GM19324 (cell line): Measurements from ENCODE around the gene NLE1.
"Not testable (repeated sequence)": the region's sequence is repeated elsewhere in the genome, so short reads cannot be mapped to it uniquely, and the experiment has no call there.

ENCODE experiments used
- ATAC-seq: cut with Tn5 transposase; IDR thresholded peaks from one replicate; pipeline ENCODE4 v1.9.1; 2021; ENCODE audit warnings: mild to moderate bottlenecking, moderate library complexity; ENCODE audit not compliant: unreplicated experiment, low FRiP score

The NLE1 gene

DNA sequence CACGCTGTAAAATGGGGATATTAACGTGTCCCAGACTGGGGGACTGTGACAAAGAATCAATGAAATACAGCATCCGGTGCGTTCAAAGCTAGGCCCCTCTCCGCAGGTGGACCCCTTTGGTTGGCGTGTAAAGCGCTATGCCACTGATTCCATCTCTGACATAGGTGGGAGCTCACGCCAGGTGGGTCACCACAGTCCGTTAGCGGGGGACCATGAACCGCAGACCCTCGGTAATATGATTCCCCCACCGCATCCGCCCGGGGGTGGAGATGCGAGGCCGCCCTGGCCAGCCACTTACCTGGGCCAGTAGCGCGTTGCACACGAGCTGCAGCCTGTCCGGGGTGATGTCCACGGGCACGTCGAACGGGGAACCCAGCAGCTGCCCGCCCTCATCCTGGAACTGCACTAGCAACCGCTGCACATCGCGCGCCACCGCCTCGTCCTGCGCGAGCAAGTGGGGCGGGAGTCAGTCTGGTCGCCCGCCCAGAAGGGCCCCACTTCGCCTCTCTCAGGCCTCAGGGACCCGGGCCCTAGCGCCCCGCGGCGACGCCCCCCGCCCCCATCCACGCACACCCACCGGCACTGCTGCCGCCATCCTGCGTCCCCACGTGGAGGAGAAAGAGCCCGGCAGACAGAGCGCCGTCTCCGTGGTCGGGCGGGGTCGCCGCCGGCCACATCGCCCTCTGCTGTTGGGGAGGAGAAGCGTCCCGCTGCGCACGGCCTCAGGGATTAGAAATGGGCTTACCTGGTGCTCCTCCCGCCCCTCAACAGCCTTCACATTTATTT, at the start of gene NLE1:
TSS of gene NLE1 (minus strand) at position 623 of the 786 bp plus-strand sequence. CDS start at position 595, 28 bp downstream.
- peak; percentile 76 for ATAC-seq

DNA sequence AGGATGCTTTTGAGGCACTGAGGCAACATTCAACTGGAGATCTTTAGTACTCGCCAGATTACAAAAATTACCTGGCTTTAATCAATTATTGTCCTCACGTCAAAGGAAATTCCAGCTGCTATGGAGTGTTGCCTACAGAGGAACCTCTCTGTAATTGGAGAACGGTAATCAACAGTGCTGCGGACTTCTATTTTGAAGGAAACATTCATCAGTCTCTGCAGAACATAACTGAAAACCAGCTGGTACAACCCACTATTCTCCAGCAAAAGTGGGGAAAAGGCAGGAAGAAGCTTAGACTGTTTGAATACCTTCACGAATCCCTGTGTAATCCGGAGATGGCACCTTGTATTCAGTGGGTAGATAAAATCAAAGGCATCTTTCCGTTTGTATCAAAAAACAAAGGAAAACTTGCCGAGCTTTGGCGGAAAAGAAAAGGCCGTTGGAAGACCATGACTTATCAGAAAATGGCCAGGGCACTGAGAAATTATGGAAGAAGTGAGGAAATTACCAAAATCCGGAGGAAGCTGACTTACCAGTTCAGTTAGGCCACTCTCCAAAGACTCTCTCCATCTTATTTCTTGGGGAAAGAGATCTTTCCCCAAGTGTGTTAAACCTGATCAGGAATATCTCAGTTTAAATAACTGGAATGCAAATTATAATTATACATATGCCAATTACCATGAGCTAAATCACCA, 49.0 kb upstream of the NLE1 start:
- no peak for ATAC-seq

DNA sequence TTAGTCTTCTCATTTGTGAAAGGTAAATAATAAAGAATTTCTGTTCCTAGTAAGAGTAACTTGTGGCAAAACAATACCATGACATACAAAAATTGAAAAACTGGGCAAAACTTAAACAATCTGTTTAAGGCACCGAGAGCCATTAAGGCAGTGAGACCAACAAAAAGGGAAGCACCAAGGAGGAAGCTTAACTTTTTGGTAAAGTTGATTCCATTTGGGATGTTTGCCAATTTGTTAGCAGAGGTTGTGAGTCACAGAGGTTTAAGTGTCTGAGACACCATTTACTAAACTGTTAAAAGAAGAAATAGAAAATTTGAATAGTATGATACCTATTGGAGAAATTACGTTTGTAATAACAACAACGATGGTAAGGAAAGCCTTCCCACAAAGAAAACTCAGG, 47.2 kb upstream of the NLE1 start:
- no peak for ATAC-seq

DNA sequence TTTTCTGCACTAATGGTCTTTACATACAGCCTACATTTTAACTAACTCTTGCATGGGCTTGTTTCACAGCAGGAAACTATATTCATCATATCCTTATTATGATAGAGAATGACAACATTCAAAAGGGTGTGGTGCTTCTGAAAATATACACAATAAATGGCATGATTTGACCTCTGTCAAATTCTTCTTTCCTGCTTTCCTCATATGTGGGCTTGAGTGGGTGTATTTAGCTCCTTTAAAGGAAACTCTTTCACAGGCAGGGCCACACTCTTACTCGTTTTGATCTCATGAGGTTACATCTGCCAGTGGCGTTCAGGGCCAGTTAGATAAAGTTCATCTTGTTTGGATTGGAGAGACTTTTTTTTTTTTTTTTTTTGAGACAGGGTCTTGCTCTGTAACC, 46.0 kb upstream of the NLE1 start:
- no peak for ATAC-seq

DNA sequence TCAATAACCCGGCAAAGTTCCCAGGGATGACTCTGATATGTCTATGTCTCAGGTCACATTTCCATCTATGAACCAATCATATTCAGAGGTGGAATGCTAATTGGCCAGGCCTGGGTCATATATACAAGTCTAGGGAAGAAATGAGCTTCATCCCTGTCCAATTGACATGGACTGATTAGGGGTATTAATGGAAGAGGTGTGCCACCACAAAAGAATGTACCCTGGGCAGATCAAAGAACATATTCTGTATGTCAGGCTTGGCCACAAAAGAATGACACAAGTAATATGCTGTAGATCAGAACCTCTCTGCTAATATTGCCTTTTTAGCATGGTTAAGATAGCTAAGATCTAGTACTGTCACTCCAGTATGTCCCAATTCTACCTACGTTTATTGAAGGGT, 45.4 kb upstream of the NLE1 start:
- ATAC-seq = no peak

DNA sequence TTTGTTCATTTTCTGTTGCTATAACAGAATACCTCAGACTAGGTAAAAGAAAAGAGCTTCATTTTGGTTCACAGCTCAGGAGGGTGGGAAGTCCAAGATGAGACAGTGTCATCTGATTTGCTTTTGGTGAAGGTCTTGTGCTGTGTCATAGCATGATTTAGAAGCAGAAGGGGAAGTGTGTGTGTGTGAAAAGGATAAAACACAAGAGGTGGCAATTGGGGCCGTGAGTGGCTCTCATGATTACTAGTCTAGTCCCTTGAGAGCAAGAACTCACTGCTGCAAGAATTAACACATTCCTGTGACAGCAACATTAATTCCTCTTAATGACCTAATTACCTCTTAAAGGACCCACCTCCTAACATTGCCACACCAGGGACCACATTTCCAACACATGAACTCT, 43.7 kb upstream of the NLE1 start:
- no peak for ATAC-seq

DNA sequence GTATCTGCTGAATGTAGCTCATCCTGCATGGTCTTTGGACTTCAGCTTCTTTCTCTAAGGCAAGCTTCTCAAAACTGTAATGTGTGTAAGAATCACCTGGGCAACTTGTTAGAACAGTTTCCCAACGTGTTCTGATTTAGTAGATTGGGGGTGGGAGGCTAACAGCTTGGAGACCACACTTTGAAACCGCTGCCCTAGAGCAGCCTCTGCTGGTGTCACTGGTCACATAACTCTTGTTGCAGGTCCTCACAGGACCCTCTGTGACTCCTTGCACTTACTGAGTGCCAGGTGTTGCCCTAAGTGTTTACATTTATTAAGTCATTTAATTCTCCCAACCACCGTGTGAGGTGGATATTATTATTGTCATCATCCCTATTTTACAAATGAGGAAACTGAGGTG, 42.2 kb upstream of the NLE1 start:
- no peak for ATAC-seq

DNA sequence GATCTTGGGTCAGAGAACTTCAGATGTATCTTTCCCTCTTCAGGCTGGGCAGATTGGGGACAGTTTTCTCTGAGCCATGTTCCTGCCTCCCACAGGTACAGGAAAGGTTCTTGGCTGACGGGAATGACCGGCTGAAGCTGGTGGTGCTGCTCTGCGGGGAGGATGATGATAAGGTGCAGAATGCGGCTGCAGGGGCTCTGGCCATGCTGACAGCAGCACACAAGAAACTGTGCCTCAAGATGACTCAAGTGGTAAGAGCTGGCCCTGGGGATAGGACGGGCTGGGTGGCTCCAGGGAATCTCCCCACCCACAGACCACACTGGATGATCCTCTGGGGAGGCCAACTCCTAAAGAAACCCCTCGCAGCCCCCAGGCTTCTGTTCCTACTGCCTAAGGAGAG, 41.2 kb upstream of the NLE1 start:
- no peak for ATAC-seq

DNA sequence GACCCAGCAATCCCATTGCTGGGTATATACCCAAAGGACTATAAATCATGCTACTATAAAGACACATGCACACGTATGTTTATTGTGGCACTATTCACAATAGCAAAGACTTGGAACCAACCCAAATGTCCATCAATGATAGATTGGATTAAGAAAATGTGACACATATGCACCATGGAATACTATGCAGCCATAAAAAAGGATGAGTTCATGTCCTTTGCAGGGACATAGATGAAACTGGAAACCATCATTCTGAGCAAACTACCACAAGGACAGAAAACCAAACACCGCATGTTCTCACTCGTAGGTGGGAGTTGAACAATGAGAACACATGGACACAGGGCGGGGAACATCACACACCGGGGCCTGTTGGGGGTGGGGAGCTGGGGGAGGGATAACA, 37.3 kb upstream of the NLE1 start:
- ATAC-seq = not testable (repeated sequence)

DNA sequence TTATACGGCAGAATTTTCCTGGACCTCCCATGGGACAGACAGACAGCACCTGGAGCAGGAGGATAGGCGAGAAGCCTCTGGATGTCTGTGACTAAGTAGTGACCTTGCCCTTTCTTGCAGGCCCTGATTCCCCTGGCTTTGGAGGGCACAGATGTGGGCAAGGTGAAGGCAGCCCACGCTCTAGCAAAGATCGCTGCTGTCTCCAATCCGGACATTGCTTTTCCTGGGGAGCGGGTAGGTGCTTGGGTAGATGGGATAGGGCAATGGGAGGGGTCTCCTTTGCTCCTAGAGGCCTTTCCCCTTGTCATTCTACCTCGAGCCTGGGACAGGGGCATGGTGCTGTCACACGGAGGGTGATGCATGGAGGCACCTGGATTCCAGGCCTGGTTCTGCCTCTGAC, 34.8 kb upstream of the NLE1 start:
- ATAC-seq = no peak

DNA sequence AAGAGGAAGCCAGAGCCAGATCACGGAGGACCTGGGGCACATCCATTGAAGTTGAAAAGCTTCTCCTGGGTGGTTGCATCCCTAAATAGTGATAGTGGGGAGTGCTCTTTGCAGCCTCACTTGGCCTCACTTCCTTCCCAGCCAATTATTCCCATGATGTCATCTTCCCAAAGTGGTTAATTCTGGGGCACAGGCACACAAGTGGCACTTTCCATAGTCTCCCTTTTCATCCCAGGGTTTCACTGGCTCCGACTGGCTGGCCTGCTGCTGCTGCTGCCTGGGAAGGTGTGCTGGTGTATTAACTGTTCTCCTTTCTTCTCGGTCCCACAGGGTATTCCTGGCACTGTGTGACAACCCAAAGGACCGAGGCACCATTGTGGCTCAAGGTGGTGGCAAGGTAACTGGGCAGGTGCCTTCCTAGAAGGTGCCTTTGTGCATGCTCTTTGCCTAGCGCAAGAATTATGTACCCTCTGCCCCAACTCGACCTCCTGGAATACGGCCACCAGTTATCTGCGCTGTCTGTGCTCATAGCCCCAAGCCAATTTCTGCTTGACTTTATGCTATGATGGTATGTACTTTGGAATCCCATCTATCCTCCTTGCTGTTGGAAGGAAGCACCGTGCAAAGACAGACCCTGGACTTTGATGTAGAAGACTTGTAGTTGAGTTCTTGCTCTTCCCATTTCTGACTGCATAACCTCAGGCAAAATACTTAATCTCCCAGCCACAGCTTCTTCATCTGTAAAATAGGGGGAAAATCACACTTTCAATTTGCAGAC, 33.7 kb upstream of the NLE1 start:
- no peak for ATAC-seq

DNA sequence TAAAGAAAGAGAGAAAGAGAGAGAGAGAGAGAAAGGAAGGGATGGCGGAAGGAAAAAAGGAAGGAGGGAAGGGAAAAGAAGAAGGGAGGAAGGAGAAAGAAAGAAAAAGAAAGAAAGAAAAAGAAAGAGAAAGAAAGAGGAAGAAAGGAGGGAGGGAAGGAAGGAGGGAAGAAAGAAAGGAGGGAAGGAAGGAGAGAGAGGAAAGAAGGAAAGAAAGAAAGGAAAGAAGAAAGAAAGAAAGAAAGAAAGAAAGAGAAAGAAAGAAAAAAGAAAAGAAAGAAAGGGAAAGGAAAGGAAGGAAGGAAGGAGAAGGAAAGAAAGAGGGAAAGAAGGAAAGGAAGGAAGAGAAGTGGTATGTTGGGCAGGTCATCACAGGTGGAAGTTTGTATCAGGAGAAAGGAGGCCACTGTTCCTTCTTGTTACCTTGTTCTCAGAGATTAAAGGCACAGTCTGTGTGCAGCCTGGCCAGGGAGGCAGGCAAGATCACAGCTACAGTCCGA, 32.8 kb upstream of the NLE1 start:
- ATAC-seq = no peak

DNA sequence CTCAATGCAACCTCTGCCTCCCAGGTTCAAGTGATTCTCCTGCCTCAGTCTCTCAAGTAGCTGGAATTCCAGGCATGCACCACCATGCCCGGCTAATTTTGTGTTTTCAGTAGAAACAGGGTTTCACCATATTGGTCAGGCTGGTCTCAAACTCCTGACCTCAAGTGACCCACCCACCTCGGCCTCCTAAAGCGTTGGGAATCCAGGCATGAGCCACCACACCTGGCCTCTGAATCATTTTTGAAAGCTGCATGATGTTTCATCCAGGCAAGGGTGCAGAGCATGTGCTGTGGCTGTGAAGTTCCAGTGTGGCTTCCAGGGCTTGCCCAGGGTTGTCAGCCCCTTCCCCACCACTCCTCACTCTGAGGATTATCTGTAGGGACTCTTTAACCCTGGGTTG, 30.2 kb upstream of the NLE1 start:
- ATAC-seq = not testable (repeated sequence)

DNA sequence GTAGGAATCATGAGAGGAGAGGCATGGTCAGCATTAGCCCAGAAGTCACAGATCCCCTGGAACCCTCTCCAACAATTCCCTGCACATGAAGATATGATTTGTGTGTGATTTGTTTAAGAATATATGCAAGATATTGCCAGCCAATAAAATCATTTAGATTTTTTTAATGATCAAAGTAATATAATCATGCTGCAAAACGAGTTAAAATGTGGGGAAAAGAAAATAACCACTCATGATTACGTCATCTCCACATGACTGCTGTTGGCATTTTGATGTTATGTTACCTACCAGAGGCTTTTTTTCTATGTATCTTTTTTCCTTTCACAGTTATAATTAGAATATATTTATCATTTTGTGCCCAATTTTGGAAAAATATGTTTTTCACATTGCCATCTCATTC, 29.7 kb upstream of the NLE1 start:
- no peak for ATAC-seq

DNA sequence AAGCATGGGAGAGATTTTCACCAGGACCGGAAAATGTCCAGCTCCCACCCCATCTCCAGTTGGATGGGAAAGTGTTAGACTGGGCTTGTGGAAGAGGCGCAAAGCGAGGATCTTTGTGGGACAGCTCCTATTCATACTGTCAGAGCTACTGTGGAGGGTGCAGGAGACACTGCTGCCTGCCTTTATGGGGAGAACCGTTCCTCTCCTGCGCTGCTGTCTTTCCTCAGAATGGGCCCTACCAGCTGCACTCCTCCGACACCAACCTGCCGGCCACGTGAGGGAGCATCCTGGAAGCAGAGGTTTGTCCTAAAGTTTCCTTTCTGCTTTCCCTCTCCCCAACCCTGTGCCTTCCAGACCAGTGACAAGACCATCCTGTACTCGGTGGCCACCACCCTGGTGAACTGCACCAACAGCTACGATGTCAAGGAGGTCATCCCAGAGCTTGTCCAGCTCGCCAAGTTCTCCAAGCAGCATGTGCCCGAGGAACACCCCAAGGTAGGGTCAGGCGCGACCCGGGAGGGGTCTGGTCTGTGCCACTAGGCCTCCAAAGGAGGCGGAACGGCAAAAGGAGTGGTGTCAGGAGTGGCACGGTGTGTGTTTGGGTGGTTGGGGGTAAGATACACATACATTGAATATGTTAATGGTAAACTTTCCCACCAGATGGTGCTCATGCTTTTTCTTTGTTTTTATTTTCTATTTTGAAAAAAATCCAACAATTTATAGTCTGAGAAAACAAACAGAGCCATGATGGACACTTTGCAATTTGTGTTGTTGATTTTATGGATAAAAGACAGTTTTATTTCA, 29.1 kb upstream of the NLE1 start:
- no peak for ATAC-seq

DNA sequence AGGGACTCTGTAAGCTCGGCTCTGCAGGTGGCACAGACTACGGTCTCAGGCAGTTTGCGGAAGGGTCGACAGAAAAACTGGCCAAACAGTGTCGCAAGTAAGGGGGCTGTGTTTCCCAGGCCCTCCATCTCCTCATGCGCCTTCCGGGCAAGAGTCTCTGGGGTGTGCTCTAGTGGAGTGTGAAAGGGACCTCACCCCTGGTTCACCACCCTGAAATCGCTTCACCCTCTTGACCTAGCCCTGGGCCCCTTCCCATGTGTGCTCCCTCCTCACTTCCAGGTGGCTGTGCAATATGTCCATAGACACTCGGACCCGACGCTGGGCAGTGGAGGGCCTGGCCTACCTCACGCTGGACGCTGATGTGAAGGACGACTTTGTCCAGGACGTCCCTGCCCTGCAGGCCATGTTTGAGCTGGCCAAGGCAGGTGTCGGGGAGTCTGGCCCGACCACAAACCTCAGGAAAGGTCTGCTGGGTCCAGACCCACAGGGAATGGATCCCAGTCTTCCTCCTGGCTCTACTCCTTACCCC, 27.8 kb upstream of the NLE1 start:
- ATAC-seq = no peak

DNA sequence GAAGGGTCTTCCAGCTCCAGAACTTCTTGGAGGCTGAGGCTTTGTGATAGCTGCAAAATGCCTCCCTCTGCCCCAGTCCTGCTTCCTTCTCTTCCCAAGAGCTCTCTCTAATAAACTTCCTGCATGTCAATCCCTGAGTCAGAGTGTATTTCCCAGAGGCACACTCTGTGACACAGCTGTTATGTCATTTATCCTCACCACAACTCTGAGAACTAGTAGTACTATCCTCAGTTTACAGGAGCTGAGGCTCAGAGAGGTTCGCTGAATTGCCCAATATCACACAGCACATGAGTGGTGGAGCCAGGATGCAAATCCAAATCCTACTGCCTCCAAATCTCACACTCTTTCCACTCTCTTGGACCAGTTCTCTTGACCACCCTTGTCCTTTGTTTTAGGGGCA, 25.6 kb upstream of the NLE1 start:
- no peak for ATAC-seq

DNA sequence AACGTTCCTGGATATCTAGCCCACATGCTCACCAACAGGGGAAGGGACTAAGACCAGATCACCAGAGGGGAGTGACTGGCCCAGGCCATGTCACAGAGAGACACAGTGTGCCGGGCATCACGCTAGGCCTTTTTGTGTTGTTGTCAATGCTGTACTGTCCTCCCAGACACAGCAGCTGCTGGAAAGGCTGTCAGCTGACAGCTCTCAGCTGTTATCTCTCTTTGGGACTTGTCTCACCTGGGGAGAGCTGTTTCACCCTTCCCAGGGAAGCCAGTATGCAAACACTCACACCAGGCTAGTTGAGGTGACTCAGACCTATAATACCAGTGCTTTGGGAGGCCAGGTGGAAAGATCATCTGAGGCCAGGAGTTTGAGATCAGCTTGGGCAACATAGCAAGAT, 24.9 kb upstream of the NLE1 start:
- ATAC-seq = no peak

DNA sequence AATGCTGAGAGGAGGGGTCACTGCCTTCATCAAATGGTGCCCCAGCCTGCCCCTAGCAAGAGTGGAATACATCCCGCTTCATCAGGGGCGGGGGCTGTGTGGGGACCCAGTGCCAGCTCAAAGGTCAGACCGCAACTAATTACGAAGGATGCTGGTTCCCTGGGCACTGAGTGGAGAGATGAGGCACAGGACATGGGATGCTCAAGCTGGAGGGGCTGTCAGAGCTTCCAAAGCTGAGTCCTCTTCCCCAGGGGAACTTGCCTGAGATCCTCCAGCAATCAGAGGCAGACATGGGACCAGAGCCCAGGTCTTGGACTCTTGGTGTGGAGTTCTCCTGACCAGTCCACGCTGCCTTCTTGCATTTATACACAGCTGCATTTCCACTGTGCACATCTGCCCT, 24.4 kb upstream of the NLE1 start:
- ATAC-seq = no peak

DNA sequence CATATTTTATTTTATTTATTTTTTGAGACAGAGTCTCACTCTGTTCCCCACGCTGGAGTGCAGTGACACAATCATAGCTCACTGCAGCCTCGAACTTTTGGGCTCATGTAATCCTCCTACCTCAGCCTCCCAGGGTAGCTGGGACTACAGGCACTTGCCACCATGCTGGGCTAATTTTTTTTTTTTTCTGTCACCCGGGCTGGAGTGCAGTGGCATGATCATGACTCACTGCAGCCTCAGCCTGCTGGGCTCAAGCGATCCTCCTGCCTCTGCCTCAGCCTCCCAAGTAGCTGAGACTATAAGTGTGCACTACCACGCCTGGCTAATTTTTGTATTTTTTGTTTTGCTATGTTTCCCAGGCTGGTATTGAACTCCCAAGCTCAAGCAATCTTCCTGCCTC, 22.6 kb upstream of the NLE1 start:
- no peak for ATAC-seq
